ENCODE measurements around the gene ANXA6.

DNA sequence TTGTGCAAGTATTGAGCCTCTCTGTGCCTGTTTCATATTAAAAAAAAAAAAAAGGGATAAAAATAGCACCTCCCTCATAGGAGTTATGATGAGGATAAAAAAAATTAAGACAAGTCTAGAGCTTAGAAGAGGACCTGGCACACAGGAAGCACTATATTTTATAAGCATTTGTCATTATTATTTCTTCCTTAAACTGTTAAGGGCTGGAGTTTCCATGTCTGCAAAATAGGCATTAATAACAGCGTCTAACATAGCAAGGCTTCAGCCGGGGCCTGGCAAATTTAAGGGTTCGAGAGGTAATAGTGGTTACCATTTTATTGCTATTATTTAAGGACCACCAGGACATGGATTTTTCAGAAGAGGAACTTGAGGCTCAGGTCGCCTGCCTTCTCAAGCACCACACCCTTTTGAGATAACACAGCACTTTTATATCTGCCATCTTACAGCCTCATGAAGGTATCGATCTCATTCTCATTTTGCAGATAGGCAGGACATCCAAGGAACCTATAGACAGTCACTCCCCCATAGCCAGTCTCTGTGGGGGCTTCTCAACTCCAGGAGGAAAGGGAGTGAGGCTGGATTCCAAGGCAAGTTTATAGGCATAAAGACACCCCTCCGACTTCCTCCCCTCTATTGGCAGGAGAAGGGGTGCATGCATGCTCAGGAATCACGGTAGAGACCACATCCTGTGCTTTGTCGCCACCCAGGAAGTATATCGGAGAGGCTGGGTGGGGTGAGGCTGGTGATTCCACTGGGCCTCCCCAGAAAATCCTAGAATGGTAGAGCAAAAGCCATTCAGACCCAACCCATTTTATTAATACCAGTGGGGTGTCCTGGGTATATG is 2.4 kb downstream of the ANXA6 start:
- TF ChIP-seq, protein P1, sequence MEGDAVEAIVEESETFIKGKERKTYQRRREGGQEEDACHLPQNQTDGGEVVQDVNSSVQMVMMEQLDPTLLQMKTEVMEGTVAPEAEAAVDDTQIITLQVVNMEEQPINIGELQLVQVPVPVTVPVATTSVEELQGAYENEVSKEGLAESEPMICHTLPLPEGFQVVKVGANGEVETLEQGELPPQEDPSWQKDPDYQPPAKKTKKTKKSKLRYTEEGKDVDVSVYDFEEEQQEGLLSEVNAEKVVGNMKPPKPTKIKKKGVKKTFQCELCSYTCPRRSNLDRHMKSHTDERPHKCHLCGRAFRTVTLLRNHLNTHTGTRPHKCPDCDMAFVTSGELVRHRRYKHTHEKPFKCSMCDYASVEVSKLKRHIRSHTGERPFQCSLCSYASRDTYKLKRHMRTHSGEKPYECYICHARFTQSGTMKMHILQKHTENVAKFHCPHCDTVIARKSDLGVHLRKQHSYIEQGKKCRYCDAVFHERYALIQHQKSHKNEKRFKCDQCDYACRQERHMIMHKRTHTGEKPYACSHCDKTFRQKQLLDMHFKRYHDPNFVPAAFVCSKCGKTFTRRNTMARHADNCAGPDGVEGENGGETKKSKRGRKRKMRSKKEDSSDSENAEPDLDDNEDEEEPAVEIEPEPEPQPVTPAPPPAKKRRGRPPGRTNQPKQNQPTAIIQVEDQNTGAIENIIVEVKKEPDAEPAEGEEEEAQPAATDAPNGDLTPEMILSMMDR (IDR thresholded peaks at IDR 0.05; ENCODE audit: insufficient read depth, low read depth, low read length), result no peak
- TF ChIP-seq EZH2 (IDR thresholded peaks at IDR 0.05; ENCODE audit: insufficient read depth, low read length), result no peak
